Dendritic cell treated with granulocyte-macrophage colony-stimulating factor and Interleukin-4, amounts not matched to agents 40 ng/mL and 50 ng/mL, for 4 days (primary cell): ENCODE results near the gene KLC4.

Experiments
- H3K27ac Mint-ChIP-seq: one replicate; pipeline ENCODE4 v1.8.0; 2022; ENCODE audit warnings: mild to moderate bottlenecking, mixed read lengths
- H3K27me3 Mint-ChIP-seq: one replicate; pipeline ENCODE4 v1.8.0; 2022; ENCODE audit warnings: mild to moderate bottlenecking, mixed read lengths
- H3K36me3 Mint-ChIP-seq: one replicate; pipeline ENCODE4 v1.8.0; 2022; ENCODE audit warnings: low read depth, mixed read lengths
- H3K4me1 Mint-ChIP-seq: one replicate; pipeline ENCODE4 v1.8.0; 2022; ENCODE audit warnings: low read depth, mixed read lengths
- H3K4me3 Mint-ChIP-seq: one replicate; pipeline ENCODE4 v1.8.0; 2022; ENCODE audit warnings: mild to moderate bottlenecking, moderate library complexity, mixed read lengths
- H3K9me3 Mint-ChIP-seq: one replicate; pipeline ENCODE4 v1.8.0; 2022; ENCODE audit warnings: mixed read lengths
- intact Hi-C: fragments of 100-400 bp; cut with micrococcal nuclease; formaldehyde crosslinking; loops from one replicate; pipeline ENCODE4 v1.15.0; 2022

The KLC4 gene

DNA sequence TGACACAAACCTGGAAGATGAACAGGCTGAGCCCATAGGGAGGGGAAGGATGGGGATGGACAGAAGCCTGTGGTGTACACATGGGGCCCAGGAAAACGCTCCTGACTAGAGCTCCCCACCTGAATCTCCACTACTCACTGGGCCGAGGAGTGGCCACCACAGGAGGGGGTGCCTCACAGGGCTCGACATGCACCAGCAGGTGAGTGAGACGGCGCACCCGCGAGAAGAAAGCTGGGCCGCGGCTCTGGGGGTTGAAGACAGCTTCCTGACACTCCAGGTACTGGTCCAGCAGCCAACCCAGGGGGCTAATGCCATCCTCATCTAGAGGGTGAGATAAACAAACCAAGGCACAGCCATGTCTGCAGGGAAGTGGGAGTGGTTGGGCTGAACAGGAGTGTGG, 16.1 kb upstream of the KLC4 start:
- Mint-ChIP-seq H3K9me3 (no peaks in the 10 kb centered on the region), H3K36me3 (peaks cover 93% of the 10 kb centered on the region), H3K4me3 (no peak overlapping the region), H3K4me1 (no peaks in the 10 kb centered on the region), H3K27me3 (no peaks in the 10 kb centered on the region), H3K27ac (no peak overlapping the region)
- intact Hi-C loops, result no loop called here

DNA sequence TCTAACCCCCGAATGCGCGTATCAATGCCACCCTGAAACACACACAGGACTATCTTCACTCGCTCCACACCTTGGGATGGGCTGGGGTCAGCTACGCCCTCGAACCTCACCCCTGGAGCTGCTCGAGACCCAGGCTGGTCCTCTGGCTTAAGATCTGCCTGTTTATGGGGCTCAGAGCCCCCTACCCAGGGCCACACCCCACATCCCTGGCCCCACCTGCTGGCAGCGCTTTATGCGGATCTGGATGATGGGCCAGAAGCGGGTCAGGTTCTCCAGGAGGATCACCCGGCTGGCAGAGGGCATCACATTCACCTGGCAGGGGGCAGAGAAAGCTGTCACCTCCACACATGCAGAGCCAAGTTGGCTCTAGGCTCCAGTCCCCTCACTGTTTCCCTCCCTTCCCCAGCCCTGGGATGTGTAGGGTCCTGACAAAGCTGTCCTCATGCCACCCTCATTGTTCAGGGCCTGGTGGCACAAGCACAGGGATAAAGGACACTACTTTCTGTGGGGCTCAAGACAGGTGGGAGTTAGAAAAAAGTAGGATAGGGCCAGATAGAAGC, 14.0 kb upstream of the KLC4 start:
- no peaks in the 10 kb centered on the region for H3K9me3 Mint-ChIP-seq
- no peak overlapping the region for H3K27ac Mint-ChIP-seq

DNA sequence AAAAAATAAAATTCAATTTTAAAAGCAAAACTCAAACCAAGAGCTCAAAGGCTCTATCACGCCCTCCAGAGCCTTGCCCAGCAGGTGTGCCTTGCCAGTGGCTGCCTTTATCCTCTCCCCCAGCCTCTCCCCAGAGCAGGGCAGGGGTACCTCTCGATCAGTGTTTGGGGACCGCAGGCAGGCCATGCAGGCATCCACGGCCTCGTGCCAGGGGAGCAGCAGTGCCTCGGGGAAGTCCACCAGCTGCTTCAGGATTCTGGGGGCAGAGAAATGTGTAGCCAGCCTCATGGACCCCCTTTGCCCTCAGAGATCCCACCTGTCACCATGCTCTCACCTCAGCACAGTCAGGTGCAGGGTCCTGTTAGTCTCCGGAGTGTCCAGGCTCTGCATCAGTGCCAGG, 11.4 kb upstream of the KLC4 start:
- Mint-ChIP-seq H3K36me3 (peaks cover 81% of the 10 kb centered on the region), H3K4me1 (peaks cover 24% of the 10 kb centered on the region), H3K27me3 (no peaks in the 10 kb centered on the region), H3K27ac (no peak overlapping the region), H3K9me3 (no peaks in the 10 kb centered on the region), H3K4me3 (no peak overlapping the region)
- intact Hi-C loops, result no loop called here

More for the DNA sequence above, 14.0 kb upstream of the KLC4 start:
- peaks cover 1% of the 10 kb centered on the region for H3K4me1 Mint-ChIP-seq
- H3K4me3 Mint-ChIP-seq, result no peak overlapping the region
- no peaks in the 10 kb centered on the region for H3K27me3 Mint-ChIP-seq
- peaks cover 92% of the 10 kb centered on the region for H3K36me3 Mint-ChIP-seq
- intact Hi-C loops, result no loop called here

DNA sequence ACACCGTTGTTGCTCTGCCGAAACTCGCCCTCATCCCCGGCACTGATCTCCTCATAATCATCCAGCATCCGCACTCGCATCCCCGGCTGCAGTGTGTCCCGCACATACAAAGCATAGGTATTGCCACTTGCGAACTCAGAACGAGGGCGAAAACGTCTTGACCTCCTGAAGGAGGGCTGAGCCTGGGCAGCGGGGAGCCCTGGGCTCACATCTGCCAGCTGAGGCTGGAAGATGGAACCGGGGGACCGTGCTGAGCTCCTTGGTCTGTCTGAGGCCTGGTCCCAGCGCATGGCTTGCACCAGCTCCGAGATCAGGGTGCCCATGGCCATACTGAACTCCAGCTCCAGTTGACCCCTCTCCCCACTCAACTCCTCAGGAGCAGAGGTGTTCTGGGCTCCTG, 8.4 kb upstream of the KLC4 start:
- intact Hi-C loops, result loop anchor here (10.0 kb wide), 1 partner anchor 66 kb away; the partner anchor contains the start of gene PPP2R5D
- no peak overlapping the region for H3K4me3 Mint-ChIP-seq
- no peaks in the 10 kb centered on the region for H3K9me3 Mint-ChIP-seq
- peak overlapping the region; percentile 5 for H3K27ac Mint-ChIP-seq
- peaks cover 37% of the 10 kb centered on the region for H3K4me1 Mint-ChIP-seq
- H3K36me3 Mint-ChIP-seq, result peaks cover 75% of the 10 kb centered on the region
- no peaks in the 10 kb centered on the region for H3K27me3 Mint-ChIP-seq

DNA sequence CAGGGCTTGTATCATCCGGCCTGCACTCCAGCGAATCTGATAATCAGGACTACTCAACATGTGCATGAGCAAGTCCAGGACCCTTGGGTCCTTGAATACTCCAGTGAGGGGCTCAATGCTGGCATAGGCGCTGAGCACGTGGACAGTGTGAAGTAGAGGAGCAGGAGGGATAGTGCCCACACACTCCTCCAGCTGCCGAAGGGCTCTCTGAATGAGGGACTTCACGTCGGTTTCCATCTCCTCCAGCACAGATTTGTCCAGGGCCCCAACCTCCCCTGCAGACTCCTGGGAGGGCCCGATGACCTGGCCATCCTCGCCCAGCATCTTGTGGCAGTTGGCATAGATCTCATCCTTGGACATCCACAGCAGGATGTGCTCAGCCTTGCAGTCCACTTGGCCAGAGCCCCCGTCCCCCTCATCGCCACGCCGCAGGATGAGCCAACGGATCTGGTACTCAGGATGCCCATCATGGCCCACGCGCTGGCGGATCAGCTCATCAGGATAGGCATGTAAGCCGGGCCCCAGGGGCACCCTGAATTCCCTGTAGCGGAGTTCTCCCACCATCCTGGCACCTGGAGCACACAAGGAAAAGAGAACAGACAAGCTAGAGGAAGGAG, 7.1 kb upstream of the KLC4 start:
- intact Hi-C loops, result loop anchor here (10.0 kb wide), 1 partner anchor 68 kb away; the partner anchor contains the start of gene PPP2R5D
- peak overlapping the region; percentile 94 for H3K4me3 Mint-ChIP-seq
- H3K4me1 Mint-ChIP-seq, result peaks cover 37% of the 10 kb centered on the region
- H3K27ac Mint-ChIP-seq, result peak overlapping the region; percentile 95
- H3K27me3 Mint-ChIP-seq, result no peaks in the 10 kb centered on the region
- H3K36me3 Mint-ChIP-seq, result peaks cover 75% of the 10 kb centered on the region
- H3K9me3 Mint-ChIP-seq, result no peaks in the 10 kb centered on the region

DNA sequence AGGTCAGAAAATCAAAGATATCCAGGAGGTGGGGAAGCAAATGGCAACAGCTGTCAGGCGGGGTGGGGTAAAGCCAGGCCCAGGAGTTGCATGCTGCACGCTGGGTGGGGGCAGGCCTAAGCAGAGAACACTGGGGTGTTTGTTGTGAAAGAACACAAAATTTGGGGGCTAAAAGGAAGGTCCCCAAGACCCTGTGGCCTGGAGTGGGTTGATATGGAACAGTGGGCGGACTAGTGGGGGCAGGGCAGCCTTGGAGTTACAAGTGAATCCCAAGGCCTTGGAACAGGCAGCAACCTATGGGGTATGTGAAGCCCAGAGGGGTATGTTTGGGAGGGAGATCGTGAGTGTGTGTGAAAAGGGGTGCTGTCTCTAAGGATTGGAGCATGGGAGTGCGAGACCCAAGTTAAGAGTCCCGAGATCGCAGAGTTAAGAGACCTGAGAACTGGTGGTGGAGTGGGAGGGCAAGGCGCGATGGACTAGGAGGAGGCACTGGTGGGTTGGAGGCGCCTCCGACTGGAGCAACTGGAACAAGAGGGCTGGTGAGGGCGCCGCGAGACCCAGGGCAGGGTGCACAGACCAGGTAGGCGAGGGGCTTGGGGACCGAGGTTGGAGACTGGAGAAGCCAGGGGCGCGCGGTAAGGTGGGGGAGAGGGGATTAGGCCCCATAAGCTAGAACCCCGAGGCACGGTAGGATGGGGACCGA, 6.4 kb upstream of the KLC4 start:
- Mint-ChIP-seq H3K4me1 (peaks cover 39% of the 10 kb centered on the region), H3K36me3 (peaks cover 76% of the 10 kb centered on the region)
- intact Hi-C loops, result loop anchor here (10.0 kb wide), 1 partner anchor 68 kb away; the partner anchor contains the start of gene PPP2R5D

DNA sequence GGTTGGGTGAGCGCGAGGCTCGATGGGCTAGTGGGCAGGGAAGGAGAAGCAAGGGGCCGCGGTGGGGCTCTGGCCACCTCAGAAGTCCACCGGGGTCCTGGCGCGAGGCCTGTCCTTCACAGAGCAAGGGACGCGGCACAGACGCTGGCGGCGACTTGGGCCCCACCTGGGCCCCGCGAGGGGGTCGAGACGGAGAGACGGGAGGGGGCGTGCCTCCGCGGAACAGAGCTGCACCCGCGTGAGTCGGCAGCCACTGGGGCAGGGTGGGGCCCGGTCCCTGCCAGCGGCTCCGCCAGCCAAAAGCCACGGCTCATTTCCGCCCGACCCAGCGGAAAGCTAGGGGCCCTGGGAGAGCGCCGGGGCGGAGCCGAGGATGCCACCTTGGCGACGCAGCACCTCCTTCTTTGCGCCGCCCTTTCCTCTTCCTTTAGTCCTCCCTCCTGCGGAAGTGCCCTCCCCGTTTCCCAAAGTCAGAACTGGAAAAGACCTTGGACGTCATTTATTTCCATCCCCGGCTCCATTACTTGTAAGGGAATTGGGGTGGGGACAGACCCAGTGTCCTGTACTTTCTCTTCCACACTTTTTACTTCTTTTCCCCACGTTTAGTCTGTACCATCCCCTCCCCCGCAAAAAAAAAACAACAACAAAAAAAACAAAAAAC, 5.8 kb upstream of the KLC4 start, which contains the start of gene CUL7:
Gene CUL7, minus strand, starts transcription at position 307 of the 661 bp plus-strand sequence. CDS start 1,063 bp downstream, outside the sequence.
- Mint-ChIP-seq H3K27me3 (no peaks in the 10 kb centered on the region), H3K36me3 (peaks cover 74% of the 10 kb centered on the region), H3K4me1 (peaks cover 46% of the 10 kb centered on the region), H3K9me3 (no peaks in the 10 kb centered on the region), H3K4me3 (peak within 1 kb of the TSS; percentile 94), H3K27ac (peak within 1 kb of the TSS; percentile 95)
- intact Hi-C loops, result loop anchor here (10.0 kb wide), 1 partner anchor 69 kb away; the partner anchor contains the start of gene PPP2R5D

More for the DNA sequence above, 6.4 kb upstream of the KLC4 start:
- Mint-ChIP-seq H3K4me3 (peak overlapping the region; percentile 94), H3K27ac (peak overlapping the region; percentile 95), H3K27me3 (no peaks in the 10 kb centered on the region), H3K9me3 (no peaks in the 10 kb centered on the region)

DNA sequence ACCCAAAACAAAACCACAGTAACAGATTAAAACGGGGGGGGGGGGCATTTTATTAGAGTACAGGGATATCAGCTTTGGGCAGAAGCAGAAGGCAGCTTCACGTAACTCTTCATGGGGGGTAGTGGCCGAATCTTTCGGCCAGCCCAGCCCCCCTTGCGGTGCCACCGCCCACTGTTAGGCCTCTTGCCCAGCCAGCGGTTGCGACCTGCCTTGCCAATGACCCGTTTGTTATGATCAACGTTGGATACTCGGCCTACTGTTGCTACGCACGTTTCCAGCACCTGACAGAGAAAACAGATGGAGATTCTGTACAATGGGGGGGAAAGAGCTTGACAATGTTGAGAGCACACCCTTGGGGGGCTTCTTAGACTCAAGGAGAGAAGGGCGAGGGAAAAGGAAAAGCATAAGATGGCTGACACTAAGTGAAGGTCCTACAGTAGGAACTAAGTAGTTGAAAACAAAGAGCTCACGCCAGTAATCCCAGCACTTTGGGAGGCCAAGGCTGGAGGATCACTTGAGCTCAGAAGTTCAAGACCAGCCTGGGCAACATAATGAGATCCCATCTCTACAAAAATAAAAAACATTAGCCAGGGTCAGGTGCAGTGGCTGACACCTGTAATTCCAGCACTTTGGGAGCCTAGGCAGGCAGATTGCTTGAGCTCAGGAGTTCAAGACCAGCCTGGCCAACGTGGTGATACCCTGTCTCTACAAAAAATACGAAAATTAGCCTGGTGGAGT, 5.1 kb upstream of the KLC4 start:
- peak overlapping the region; percentile 94 for H3K4me3 Mint-ChIP-seq
- H3K9me3 Mint-ChIP-seq, result no peaks in the 10 kb centered on the region
- no peaks in the 10 kb centered on the region for H3K27me3 Mint-ChIP-seq
- intact Hi-C loops, result loop anchor here (10.0 kb wide), 1 partner anchor 70 kb away; the partner anchor contains the start of gene PPP2R5D
- peaks cover 74% of the 10 kb centered on the region for H3K36me3 Mint-ChIP-seq
- peak overlapping the region; percentile 95 for H3K27ac Mint-ChIP-seq
- H3K4me1 Mint-ChIP-seq, result peaks cover 48% of the 10 kb centered on the region

DNA sequence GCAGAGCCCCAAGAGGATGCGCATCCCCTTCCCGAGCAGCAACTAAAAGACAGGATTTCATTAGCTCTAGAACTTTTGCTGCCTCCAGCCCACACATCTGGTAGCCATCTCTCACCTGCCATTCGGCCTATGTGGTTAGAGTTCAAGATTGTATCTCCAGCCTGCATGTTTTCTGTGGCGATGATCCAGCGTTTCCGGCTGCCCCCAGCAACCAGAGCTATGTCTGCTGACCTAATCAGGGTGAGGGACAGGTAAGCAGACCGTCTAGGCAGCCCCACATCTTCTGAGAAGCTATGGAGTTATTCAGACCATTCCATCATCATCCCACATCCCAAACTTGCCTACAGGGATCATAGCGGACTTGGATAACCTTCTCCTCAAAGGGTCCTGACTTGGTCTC, 3.5 kb upstream of the KLC4 start:
- H3K27ac Mint-ChIP-seq, result no peak overlapping the region
- intact Hi-C loops, result loop anchor here (10.0 kb wide), 1 partner anchor 71 kb away; the partner anchor contains the start of gene PPP2R5D
- H3K27me3 Mint-ChIP-seq, result no peaks in the 10 kb centered on the region
- H3K9me3 Mint-ChIP-seq, result no peaks in the 10 kb centered on the region
- peaks cover 55% of the 10 kb centered on the region for H3K4me1 Mint-ChIP-seq
- no peak overlapping the region for H3K4me3 Mint-ChIP-seq
- peaks cover 64% of the 10 kb centered on the region for H3K36me3 Mint-ChIP-seq

DNA sequence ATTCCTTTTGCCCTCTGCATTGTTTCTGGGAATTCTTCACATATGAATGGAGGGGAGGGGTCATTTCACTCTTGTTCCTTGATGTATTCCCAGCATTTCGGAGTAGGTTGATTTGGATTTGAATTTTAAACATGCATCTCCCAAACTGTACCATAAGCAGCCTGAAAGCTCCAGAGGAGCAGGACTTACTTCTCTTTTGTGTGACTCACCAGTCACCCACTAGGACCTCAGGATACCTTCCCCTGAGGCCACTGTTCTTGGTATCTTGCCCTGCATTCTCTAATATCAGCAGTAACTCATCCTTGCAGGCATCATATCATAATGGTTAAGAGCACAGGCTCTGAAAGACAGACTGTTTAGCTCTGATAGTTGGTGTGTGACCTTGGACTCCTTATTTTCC, 900 bp upstream of the KLC4 start:
- H3K27ac Mint-ChIP-seq, result peak overlapping the region; percentile 97
- intact Hi-C loops, result loop anchor here (2.0 to 10.0 kb wide), 2 partner anchors 74 to 116 kb away; partner anchors contain the start of gene PPP2R5D
- no peaks in the 10 kb centered on the region for H3K9me3 Mint-ChIP-seq
- H3K4me3 Mint-ChIP-seq, result peak overlapping the region; percentile 91
- no peaks in the 10 kb centered on the region for H3K27me3 Mint-ChIP-seq
- peaks cover 36% of the 10 kb centered on the region for H3K4me1 Mint-ChIP-seq
- peaks cover 56% of the 10 kb centered on the region for H3K36me3 Mint-ChIP-seq

DNA sequence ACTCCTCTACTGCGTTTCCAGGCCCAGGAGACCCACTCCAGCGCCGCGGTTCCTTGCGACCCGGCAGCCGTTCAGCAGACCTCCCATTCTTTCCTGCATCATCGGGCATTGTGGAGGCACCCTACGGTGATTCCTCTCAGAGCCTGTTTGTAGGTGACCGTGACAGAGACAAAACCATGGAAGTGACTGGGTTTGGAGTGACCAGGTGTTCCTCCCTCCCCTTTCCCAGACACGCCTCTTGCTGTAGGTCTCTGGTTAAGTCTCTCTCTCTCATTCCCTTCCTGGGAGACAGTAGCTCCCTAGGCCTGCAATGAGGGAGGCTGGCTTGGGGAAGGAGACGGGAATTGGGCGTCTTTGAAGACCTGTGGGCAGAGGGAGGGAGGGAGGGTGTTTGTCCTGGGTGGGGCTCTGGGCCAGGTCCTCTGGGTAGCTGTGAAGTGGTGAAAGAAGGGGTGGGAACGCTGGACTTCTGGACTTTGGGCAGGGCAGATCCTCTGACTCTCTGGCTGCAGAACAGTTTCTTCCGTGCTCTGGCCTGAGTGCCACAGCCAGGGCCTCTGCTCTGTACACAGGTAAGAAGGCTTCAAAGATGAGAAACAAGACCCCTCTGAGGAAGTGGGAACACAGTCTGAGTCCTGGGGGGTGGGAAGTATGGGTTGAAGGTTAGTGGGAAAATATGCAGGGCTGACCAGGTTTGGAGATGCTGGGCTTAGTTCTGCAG, 763 bp downstream of the KLC4 start:
- peak overlapping the region; percentile 97 for H3K27ac Mint-ChIP-seq
- H3K4me3 Mint-ChIP-seq, result peak overlapping the region; percentile 91
- peaks cover 46% of the 10 kb centered on the region for H3K36me3 Mint-ChIP-seq
- no peaks in the 10 kb centered on the region for H3K9me3 Mint-ChIP-seq
- intact Hi-C loops, result no loop called here
- H3K4me1 Mint-ChIP-seq, result peaks cover 28% of the 10 kb centered on the region
- no peaks in the 10 kb centered on the region for H3K27me3 Mint-ChIP-seq

DNA sequence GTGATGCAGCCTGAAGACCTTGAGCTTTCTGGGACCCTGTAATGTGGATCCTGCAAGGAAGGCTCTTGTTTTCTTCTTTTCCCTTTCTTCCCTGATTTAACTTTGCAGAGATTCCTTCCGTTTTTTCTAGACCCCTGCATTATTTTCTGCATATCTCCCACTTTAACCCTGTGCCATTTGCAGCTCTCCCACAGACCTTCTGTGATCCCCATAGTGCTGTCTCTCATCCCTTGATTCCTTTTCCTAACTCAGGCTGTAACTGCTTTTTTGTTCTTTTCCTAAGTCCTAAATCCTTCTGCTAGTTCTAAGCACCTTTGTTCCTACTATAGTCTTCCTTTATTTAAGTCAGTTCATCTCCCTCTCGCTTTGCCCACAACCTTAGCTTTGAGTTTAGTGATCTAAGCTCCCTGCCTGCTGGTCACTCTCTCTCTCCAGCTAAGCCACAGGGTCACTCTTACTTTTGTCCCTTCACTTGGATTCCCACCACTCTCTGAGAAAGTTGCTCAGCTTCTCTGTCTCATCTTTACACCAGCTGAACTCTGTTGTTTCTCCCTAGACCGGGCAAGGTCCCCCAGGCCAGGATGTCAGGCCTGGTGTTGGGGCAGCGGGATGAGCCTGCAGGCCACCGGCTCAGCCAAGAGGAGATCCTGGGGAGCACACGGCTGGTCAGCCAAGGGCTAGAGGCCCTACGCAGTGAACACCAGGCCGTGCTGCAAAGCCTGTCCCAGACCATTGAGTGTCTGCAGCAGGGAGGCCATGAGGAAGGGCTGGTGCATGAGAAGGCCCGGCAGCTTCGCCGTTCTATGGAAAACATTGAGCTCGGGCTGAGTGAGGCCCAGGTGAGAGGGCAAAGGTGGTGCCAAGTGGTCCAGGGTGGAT, 1.6 kb downstream of the KLC4 start:
- intact Hi-C loops, result no loop called here
- Mint-ChIP-seq H3K27ac (no peak overlapping the region), H3K4me3 (no peak overlapping the region), H3K36me3 (peaks cover 44% of the 10 kb centered on the region), H3K27me3 (no peaks in the 10 kb centered on the region), H3K4me1 (peaks cover 28% of the 10 kb centered on the region), H3K9me3 (no peaks in the 10 kb centered on the region)
